Activated T-cell treated with anti-CD3 and anti-CD28 coated beads, Interleukin-2, amount 50 U/mL, for 48 hours (primary cell): ENCODE measurements around the gene C1QB.

ENCODE experiments used
- DNase-seq, 2 experiments: peaks; one replicate each; pipeline ENCODE4 v3.0.0-alpha.2; 2020

Gene C1QB, protein sequence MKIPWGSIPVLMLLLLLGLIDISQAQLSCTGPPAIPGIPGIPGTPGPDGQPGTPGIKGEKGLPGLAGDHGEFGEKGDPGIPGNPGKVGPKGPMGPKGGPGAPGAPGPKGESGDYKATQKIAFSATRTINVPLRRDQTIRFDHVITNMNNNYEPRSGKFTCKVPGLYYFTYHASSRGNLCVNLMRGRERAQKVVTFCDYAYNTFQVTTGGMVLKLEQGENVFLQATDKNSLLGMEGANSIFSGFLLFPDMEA

DNA sequence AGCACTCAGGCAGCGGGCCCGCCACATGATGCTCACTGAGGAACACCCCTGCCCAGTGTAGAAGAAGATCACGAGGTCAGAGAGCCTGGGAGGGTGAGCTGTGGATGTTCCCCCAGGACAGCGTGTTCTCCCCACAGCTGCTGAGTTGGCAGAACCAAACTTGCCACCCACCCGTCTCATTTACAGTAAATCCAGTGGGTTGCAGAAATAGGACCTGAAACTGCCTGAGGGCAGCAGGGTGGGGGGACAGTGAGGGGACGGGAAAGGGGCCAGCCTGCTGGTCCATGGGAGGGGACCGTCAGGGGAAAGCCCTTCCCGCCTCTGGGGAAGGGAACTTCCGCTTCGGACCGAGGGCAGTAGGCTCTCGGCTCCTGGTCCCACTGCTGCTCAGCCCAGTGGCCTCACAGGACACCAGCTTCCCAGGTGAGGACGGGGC is at the start of gene C1QB:
C1QB (plus strand) TSS at position 356 of the 436 bp plus-strand sequence. CDS start 6,227 bp downstream, outside the sequence.
- no peak for DNase-seq

DNA sequence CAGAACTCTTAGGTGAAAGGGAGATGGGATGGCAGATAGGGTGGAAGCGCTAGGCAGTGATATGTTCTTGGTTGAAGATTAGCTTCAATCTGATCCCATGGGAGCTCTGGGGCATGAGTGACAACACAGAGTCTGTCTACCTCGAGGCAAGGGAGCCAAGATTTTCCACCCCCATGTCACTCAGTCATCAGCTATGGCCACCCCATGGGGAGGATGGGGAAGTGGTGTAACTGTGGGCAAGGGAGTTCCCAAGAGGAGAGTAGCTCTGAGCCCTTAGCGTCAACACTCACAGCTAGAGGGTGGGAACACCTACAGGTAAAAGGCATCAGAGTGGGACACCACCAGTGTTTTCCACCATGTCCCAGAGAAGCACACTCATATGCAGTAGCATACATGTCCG is 46.9 kb upstream of the C1QB start:
- no peak for DNase-seq

DNA sequence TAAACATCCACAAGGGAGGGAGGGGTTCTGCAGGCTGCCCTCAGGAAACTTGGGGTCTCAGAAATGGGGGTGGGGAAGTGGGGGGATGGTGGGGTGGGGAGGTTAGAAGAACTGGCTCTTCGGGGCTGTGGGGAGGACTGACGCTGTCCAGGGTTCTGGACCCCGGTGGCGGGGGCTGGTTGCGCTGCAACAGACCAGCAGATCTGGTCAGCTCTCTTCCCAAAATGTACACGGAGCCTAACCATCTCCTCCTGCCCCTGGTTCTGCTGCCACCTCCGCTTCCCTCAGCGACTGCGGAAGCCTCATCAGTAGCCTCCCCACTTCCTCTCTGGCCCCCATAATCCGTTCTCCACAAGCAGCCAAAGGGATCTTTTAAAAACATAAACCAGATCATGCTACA is 45.9 kb upstream of the C1QB start:
- no peak for DNase-seq

DNA sequence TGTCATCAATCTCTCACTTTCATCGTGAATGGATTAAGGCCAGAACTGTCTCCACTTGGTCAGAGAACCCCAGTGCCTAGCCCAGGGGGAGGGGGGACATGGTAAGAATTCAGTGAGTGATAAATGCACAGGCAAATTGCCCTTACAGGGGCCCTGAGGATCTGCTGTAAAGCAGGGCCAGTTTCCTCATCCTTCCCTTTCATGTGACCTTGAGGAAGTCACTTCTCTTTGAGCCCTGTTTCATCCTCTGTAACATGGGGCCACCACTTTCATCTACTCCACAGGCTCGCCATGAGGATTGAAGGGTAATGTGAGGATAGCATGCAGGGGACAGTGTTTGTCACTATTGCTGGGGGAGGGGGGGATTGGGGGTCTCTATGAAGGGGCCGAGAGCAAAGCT is 44.7 kb upstream of the C1QB start:
- DNase-seq, result no peak

DNA sequence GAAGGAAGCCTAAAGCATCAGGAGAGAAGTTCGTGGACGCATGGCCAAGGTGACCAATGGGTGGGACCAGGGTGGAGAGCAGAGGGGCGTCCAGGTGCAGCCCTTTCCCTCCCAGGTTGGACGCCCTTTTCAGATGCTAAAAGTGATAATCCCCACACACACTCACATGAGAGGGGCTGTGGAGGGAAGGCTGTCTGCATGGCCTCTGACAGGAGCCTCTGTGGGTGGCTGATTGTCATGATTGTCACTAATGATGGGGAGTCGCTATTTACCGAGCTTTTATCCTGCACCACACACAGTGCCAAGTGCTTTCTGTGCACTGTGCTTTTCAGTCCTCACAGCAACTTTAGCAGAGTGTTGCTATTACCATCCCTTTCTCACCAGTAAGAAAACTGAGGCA is 43.7 kb upstream of the C1QB start:
- DNase-seq, result no peak

DNA sequence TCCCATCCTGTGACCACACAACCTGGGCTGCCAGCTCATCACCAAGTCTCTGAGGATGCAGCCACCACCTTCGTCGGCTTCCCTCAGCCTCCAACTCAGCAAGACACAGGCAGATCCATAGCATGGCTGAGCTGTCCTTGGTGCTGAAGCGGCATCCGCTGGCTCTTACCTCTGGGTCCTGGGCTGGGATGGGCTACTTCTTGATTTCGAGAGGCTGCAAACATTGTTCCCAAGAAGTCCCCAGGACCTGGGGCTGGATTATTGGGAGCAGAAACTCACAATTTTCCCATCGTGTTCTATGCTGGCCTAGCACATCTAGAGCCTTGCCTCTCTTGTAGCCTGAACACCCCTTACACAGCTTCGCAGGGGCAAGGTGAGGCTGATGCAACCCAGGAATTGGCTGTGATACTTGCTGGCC is 41.5 kb upstream of the C1QB start:
- DNase-seq, result peak; percentile 41 to 45

DNA sequence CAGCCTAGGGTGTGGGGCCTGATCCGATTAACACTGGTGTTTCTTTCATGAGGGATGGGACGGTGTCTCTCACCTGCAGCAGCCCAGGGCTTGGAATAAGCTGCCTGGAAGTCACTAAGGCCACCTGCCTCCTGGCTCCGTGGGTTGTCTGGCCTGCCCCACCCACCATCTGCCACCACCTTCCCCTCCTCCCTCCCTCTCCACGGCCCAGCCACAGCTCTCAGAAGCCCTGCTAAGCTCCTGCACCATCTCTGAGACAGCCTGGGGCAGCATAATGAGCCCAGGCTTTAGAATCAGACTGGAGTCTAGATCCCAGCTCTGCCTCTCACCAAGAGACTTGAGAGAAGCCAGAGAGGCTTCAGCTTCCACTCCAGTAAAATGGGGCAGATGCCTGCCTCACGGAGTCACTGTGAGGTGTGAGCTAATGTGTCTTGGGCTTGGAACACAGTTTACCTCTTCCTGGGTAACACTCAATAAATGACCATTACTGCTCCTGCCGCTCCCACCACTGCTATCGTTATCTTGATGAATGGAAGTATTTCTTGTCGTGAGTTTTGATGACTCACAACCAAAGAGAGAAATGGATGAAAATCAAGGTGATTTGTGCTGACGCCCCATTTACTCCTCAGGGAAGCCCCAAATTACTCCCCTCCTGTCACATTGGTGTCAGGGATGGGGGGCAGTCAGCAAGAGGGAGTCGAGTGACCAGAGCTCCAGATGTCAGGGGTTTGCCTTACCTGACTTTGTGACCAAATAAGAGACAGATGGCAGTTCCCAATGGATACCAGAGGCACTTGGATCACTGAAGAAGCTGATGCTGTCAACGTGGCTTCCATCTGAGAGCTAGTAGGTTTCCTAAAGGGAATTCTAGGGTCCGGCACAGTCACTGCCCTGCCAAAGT is 40.1 kb upstream of the C1QB start:
- no peak for DNase-seq

DNA sequence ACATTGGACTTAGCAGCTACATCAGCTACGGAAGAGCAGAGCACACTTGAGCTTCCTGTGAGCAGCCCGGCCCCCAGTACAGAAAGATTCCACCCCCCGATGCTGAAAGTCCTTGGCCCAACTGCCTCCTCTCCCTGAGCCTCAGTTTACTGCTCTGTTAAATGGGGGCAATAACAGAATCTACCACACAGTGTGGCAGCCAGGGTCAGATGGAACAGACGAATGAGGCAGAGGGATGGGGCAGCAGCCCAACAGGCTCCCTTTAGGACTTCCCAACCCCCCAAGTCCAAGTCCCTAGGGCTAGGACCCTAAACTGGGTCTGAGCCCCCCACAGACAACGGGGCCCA is 39.5 kb upstream of the C1QB start:
- DNase-seq, result no peak

DNA sequence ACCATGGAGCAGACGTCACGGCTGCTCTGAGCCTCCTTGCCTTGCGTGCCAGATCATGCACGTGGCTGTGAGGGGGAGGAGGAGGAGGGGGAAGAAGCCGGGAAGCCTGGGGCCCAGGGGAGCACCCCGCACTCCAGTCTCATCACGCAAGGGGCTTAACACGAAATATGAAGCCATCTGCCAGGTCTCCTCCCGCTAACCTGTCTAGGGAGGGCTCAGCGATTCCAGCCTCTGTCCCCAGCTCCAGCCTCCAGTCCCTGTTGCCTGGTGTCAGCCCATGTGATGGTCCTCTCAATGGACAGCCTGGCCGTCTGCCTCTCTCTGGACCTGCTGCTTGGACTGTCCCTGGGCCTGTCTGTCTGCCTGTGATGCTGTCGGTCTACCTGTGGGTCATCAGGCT is 39.1 kb upstream of the C1QB start:
- no peak for DNase-seq

DNA sequence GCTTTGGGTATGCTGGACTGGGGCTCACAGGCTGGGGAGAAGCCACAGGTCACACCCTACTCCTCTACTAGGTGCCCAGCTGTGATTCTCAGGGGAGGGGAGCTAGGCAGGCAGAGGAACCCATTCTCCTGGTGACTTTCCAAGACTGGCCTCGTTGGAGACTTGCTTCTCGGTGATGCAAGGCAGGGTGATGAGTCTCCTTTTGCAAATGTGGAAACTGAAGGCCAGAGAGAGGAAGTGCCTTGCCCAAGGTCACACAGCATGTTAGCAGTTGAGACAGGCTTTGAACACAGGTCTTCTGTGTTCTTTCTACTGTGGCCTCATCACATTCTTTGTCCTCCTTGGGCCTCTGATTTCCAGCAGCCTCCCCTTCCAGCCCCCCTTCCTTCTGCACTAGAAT is 37.1 kb upstream of the C1QB start:
- DNase-seq, result no peak

DNA sequence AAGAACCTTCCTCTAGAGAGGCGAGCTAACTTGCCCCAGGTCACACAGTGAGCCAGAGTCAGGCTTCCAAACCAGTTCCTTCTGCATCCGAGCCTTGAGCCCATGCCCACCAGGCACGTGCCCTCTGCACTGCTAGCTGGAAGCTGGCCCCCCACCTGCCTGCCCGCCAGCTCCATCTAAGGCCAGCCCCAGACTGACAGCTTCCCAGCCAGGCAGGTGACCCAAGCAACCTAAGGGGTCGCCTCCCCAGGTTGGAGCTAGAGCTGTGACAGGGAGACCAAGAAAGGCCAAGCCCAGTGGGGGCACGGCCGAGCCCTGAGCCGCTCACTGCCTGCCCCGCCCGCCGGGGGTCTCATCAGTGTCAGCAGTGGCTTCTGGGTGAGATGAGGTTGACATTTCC is 36.5 kb upstream of the C1QB start:
- DNase-seq, result no peak

DNA sequence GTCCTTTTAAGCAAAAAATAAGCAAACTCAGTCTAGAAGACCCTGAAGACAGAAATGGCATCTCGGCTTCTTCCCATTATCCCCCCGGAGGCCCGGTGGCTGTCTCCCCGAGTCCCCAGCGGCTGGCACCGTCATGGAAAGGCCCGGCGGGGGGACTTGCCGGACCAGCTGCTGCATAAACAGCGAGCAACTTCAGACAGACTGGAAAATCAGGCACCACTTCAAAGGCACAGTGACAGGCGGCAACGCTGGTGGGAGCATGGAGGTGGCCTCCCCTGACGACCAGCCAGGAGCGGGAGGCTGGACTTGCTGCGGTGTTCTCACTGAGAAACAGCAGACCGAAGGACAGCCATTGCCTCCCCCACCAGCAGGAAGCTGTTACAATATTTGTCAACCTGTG is 35.0 kb upstream of the C1QB start:
- DNase-seq, result no peak

DNA sequence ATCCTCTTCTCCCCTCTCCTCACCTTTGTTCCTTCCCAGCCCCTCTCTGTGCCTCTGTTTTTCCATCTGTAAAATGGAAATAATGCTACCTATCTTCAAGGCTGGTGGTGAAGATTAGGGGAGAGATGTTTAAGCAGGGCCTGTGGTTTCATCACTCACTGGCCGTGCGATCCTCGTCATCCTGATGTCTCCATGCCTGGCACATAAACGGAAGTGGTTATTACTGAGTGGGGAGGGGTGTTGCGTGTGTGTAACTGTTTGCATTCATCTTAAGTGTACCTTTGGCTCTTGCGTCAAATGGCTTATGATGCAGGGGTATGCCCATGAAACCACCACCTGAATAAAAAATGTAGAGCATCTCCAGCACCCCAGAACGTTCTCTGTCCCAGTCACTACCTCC is 33.8 kb upstream of the C1QB start:
- DNase-seq, result no peak

DNA sequence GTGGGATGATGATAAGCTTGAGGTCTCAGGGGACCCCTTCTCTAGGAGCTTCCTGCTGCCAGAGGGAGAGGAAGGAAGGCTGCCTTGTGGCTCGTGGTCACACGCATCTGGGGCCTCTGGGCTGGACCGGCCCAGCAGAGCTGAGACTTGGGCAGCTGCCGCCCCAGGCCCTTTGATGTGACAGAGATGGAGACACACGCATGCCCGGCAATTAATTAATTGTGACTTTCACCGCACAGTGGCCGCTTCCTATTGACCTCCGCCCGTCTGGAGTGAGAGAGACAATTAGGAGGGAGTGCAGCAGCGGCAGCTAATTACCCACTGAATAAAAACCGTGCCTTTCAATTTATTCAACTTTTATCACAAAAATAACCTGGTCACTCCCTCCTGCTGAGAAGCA is 33.2 kb upstream of the C1QB start:
- DNase-seq, result no peak

DNA sequence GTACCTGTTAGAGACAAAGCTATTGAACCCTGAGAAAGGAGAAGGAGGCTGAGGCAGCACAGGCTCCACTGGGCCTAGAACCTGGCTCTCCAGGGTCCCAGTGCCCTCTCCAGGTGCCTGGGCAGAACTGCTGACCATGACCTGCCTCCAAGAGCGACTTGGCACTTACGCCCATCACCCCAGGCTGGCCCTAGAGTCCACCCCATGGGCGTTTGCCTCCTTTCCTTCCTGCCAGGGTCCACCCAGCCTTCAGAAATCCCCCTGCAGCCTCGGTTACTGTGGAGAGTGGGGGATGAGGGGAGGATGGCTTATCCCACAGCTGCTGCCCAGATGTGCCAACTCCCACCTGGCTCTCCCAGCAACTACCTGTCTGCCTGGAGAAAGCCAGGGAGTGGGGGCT is 31.3 kb upstream of the C1QB start:
- no peak for DNase-seq

DNA sequence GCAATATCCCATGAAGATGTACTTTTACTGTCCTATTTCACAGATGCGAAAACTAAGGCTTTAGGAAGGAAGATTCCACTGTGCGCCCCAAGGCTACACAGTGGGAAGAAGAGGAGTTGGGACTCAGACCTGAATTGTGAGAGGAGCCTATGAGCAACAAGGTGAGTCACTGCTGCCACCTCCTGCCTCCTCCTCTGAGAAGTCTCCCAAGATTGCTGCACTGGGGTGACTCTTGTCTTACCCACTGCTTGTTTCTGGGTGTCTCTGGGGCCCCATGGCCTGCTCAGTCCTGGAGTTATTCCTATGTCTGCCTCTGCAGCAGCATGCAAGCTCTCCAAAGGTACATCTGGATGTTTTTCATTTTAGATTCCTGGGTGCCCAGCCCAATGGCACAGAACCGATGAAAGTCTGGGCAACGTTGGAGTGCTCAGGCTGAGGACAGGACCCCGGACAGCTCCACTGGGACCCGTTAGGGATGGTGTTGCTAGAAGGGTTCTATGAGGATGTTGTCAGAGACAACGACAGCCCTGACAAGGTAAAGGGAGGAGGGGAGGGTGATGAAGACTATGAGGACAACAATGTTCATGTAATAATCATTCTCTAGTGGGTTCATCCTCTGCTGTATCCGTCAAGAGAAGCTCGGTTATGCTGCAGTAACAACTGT is 27.6 kb upstream of the C1QB start:
- no peak for DNase-seq

DNA sequence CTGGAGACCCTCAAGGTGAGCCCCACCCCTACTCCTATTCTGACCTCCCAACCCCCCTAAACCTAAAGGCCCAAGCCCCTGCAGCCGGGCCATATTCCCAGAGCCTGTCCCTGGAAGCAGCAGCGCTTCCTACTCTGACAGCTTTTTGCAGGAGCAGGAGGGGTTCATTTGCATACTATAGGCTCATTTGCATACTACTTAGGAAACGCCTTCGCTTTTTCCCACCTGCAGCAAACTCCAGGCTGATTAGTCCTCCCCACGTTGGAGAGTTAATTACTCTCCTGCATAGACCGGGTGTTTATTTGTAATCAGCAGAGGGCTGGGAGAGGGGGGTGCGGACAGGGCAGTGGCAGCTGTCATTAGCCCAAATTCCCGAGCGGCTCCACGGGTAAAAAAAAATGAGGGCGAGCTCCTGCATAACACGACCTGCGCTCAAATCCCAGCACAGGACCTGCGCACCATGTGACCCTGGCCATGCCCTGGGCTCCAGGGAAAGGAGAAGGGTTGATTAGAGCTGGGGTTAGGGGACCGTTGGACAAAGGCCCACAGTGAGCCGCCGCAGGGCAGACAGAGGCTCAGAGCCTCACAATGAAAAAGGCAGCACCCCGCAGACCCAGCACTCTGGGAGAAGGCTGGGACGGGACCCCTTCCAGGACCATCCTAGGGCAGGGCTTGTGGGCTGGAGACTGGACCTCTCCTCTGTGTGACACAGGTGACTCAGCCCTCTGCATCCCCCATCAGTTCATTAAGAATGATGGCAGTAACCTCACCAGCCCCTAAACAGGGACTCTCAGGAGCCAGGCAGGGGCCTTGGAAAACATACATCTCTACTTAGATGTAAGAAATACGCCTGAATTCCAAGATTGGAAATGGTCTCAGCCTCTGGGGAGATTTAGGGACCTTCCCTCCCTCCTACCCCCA is 26.5 kb upstream of the C1QB start:
- DNase-seq, result no peak

DNA sequence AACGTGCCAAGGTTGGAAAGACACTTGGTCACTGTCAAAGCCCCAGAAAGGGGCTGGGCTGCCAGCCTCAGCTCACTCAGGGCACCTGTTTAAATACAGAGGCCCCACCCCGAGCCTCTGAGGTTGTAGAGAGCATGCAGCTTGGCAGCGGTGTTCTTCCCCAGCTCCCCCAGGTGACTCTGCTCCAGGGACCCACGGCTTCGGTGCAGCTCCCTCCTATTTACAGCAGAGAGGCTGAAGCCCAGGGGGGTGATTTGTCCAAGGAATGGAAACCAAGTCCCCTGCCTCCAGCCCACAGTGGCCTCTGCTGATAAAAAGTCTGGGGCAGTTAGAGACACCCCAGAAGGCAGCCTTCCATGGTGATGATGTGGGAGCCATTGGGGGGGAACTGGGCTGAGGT is 25.7 kb upstream of the C1QB start:
- DNase-seq, result no peak

DNA sequence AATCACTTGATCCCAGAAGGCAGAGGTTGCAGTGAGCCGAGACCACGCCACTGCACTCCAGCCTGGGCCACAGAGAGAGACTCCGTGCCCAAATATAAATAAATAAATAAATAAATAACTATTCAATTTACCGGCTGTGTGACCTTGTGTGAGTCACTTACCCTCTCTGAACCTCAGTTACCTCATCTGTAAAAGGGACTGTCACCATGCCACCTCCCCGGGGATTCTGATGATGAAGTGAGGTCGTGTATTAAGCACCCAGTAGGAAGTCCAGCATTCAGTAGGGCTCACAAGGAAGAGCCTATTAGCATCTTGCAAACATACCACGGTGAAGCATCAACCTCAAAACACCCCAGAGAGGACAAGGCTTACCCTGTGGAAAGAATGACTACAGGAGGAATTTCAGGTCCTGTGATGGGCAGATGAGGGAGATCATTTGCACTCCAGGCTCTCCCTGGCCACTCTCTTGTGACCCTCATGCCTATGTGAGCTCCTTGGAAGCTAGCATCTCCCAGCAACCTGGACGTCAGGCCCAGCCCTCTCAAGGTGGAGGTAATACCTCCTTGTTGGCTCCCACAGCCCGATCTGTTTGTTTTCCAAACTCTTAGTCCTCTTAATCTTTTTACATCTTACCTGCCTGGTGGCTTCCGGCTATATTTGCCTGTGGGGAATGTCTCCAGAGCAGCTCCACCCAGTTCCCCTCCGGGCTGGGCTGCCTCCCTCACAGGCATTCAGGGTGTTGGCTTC is 24.2 kb upstream of the C1QB start:
- no peak for DNase-seq

DNA sequence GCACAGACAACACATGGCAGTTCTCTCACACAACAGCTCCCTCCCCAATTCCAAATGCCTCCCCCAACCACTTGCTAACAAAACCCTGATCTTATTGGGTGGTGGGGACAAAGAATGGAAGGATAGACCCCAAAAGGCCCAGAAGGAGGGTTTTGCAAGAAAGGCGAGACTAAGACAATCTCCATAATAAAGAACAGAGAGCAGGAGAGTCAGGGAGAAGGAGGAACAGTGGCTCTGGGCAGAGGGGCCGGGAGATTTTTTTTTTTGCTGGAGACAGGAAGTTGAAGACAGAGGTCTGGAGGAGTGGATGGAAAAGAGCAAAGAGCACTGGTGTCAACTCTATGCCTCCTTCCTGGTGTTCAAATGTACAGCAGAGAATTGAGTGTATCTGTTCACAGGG is 23.1 kb upstream of the C1QB start:
- no peak for DNase-seq

DNA sequence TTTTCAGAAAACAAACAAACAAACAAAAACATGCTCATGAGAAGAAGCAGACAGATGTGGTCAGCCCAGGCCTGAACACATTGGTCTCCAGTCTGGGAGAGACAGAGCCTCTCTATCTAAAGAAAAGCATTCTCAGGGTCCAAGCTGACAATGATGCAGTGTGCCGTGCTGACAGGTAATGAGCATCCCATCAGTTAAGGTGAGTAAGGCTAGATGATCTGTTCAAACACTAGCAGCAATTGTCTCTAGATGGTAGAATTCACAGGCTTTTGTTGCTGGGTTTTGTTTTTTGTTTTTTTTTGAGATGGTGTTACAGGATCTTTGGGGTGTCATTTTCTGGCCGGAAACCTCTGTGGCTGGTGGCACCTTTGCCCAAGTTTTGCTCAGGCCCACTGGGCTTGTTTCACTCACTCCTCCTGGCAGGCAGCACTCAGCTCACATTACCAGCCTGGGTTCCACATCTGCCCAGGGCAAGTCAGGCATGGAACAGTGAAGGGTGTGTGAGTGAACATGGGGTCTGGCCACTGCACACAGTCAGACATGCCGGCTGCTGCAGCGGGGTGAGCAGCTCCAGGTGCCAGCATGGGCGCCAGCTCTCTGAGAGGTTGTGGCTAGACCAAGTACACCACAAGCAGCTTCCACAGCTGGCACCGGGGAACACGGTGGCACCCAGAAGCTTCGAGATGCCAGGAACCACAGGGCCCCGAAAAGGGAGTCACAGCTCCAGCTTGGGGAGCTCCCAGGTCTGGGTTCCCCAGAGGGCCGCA is 19.2 kb upstream of the C1QB start:
- no peak for DNase-seq
